ENCODE data around the gene ZNF157.
"Not testable (repeated sequence)": the region's sequence is repeated elsewhere in the genome, so short reads cannot be mapped to it uniquely, and the experiment has no call there.

The ZNF157 gene

GRCh38 chrX:47370278-47370677 lies at the start of gene ZNF157:
ZNF157 (plus strand) TSS chrX:47370578; CDS start chrX:47370669, 91 bp downstream.
- no peak for DNase-seq (ENCODE audit: low read depth in 2 of 2, low spot score in 1 of 2)

- no peak for DNase-seq (ENCODE audit: low read depth in 2 of 2, low spot score in 1 of 2)
These were observed 49.0 kb upstream of the ZNF157 start for GRCh38 chrX:47321386-47321785.

- DNase-seq (ENCODE audit: low read depth in 2 of 2, low spot score in 1 of 2) = no peak
These were observed 48.5 kb upstream of the ZNF157 start for GRCh38 chrX:47321823-47322371.

- no peak for DNase-seq (ENCODE audit: low read depth in 2 of 2, low spot score in 1 of 2)
These were observed 42.5 kb upstream of the ZNF157 start for GRCh38 chrX:47327902-47328301.

- DNase-seq (ENCODE audit: low read depth in 2 of 2, low spot score in 1 of 2) = not testable (repeated sequence)
These were observed 37.6 kb upstream of the ZNF157 start for GRCh38 chrX:47332729-47333128.

DNA sequence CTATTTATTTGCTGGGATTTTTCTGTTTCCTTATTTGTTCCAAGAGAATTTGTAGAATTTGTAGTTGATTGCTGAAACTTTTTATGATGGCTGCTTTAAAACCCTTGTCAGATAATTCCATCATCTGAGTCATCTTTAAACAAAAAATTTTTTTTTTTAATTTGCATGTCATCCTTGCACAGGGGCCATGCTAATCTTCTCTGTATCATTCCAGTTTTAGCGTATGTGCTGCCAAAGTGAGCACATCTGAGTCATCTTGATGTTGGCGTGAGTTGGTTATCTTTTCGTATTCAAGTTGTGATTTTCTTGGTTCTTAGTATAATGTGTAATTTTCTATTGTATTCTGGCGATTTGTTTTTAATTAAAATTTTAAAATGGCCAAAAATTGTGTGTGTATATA lies 18.7 kb upstream of the ZNF157 start:
- DNase-seq (ENCODE audit: low read depth in 2 of 2, low spot score in 1 of 2) = no peak

- no peak for DNase-seq (ENCODE audit: low read depth in 2 of 2, low spot score in 1 of 2)
These were observed 11.9 kb upstream of the ZNF157 start for GRCh38 chrX:47358387-47359065.

DNA sequence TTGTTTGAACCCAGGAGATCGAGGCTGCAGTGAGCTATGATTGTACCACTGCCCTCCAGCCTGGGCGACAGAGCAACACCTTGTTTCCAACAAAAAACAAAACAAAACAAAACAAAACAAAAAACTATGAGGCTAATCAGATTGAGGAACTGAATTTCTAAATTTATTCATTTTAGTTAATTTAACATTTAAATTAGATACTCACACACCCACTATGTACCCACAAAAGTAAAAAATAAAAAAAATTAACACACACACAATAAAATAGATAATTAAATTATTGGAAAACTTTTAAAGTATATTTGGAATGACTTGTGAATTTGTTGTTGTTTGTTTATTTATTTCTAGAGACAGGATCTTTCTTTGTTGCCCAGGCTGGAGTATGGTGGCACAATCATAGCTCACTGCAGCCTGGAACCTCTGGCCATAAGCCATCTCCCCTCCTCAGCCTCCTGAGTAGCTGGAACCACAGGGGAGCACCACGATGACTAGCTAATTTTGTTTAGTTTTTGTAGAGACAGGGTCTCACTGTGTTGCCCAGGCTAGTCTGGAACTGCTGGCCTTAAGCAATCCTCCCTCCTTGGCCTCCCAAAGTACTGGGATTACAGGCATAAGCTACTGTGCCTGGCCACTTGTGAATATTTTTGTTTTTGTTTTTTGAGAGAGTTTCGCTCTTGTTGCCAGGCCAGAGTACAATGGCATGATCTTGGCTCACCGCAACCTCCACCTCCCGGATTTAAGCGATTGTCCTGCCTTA lies 9.8 kb upstream of the ZNF157 start:
- DNase-seq (ENCODE audit: low read depth in 2 of 2, low spot score in 1 of 2) = no peak

DNA sequence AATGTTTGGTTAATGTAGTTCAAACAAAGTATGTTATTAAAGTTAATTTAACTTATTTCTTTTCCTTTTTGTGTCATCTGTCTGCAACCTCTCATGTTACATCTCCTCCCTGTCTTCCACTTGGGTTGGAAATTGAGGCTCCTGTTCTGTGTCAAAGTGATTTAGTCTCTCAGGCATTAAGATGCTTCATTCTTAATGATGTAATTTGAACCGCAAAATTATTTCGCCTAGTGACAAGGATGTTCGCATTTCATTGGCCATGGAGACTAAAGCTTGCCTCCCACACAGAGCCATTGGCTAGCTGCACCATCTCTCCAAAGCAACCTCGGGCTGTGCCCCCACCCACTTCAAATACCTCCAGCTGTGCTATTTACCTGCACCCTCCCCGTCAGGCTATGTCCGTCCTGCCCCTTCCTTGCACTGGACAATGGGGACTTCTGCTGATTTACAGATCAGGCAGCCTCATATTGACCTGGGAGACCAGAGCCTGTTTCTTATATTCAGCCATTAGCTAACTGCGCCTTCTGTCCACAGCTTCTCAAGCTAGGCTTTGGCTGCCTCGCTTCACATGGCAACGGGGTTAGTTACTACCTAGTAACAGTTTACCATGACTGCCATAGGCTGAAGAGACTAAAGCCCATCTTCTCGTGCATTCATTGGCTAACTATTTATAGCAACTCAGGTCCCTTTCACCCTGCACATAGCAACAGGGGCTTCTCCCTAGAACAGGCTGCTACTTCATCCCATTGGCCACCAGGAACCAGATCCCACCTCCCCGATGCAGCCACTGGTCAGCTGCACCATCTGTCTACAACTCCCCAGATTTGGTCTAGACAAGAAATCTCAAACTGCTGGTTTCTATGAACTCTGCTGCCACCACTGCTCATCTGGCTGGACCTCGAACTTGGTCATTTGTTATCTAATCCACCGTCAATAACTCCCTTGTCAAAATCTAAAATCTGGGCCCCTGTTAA lies 8.6 kb upstream of the ZNF157 start:
- no peak for DNase-seq (ENCODE audit: low read depth in 2 of 2, low spot score in 1 of 2)

GRCh38 chrX:47366041-47366722 lies 4.2 kb upstream of the ZNF157 start:
- peak; percentile 33 to 39 for DNase-seq (ENCODE audit: low read depth in 2 of 2, low spot score in 1 of 2)

- no peak for DNase-seq (ENCODE audit: low read depth in 2 of 2, low spot score in 1 of 2)
These were observed 2.8 kb downstream of the ZNF157 start for GRCh38 chrX:47373198-47373597.

GRCh38 chrX:47380268-47380667 lies 9.9 kb downstream of the ZNF157 start:
- peak; percentile 17 to 48 for DNase-seq (ENCODE audit: low read depth in 2 of 2, low spot score in 1 of 2)

GRCh38 chrX:47380837-47381236 lies 10.5 kb downstream of the ZNF157 start:
- DNase-seq (ENCODE audit: low read depth in 2 of 2, low spot score in 1 of 2) = not testable (repeated sequence)

DNA sequence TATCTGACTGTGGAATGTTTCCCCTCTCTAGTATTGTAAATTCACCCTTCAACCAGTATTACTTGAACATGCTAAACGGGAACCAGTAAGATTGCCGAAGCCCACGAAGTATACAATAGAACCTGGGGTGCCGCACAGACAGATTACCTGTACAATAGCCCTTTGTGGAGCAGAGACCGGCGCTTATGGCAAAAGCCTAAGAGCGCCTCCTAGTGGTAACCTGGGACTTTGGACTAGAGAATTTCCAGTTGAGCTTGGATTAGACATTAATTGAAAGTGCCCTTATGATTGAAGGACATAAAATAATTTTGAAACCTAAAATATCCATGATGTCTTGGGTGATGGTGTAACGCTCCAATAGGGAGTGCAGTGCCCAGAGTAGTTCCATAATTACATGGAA lies 14.1 kb downstream of the ZNF157 start:
- peak; percentile 33 to 46 for DNase-seq (ENCODE audit: low read depth in 2 of 2, low spot score in 1 of 2)

- DNase-seq (ENCODE audit: low read depth in 2 of 2, low spot score in 1 of 2) = no peak
These were observed 20.4 kb downstream of the ZNF157 start for GRCh38 chrX:47390780-47391179.

- no peak for DNase-seq (ENCODE audit: low read depth in 2 of 2, low spot score in 1 of 2)
These were observed 42.8 kb downstream of the ZNF157 start for GRCh38 chrX:47413179-47413594.

GRCh38 chrX:47420265-47420664 lies 49.9 kb downstream of the ZNF157 start:
- DNase-seq (ENCODE audit: low read depth in 2 of 2, low spot score in 1 of 2) = no peak

GRCh38 chrX:47420962-47421361 lies 50.6 kb downstream of the ZNF157 start:
- DNase-seq (ENCODE audit: low read depth in 2 of 2, low spot score in 1 of 2) = no peak

DNA sequence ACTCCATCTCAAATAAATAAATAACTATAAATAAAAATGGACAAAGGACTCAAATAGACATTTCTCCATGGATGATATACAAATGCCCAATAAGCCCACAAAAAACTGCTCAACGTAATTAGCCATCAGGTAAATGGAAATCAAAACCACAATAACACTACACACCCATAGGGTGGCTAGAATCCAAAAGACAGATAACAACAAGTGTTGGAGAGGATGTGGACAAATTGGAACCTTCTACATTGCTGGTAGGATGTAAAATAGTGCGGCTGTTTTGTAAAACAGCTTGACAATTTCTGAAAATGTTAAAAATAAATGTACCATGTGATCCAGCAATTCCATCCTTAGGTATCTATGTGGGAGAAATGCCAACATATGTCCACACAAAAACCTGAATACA lies 52.1 kb downstream of the ZNF157 start:
- no peak for DNase-seq (ENCODE audit: low read depth in 2 of 2, low spot score in 1 of 2)

DNA sequence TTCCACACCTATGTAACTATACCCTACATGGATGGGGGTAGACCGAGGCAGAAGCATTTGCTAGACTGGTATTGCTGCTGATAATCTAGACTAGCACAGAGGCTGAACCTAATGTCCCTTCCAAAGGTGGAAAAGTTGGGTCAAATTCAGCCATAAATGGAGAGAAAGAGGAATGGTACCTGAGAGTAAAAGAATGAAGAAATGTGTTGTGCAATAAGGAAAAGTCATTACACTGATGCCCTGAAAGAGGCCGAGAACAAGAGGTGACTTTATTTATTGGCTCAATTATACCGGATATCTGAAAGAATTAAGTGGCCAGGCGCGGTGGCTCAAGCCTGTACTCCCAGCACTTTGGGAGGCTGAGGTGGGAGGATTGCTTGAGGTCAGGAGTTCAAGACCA lies 60.5 kb downstream of the ZNF157 start:
- no peak for DNase-seq (ENCODE audit: low read depth in 2 of 2, low spot score in 1 of 2)

DNA sequence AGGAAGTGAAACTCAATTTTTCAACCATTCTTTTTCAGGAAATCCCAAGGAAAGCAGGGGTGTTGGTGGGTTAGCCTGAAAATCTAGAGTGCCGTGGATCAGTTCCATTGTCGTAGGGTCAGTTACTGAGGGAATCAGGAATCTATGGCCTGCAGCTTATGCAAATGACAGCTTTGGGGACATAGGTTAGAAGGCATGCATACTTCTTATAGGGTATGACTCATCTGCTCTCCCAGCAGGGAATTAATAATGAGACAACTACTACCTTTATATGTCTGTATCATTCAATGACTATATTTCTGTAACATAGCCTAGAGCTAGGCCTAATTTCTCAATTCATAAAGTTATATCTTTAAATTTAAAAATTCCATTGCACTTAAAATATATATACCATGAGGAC lies 76.1 kb downstream of the ZNF157 start:
- DNase-seq (ENCODE audit: low read depth in 2 of 2, low spot score in 1 of 2) = no peak

Data from stimulated activated CD8-positive, alpha-beta memory T cell treated with anti-CD3 and anti-CD28 coated beads, Interleukin-4, amount 100 ng/mL, for 1 hour (primary cell).